Mesenchymal stem cell (in vitro differentiated cells and primary cell): Measurements from ENCODE around the gene RNF186.
A peak's percentile ranks its signal among the peaks of the same experiment; 100 is the strongest.
"Not testable (repeated sequence)": the region's sequence is repeated elsewhere in the genome, so short reads cannot be mapped to it uniquely, and the experiment has no call there.

ENCODE experiments used
- DNase-seq: peaks from one replicate; pipeline ENCODE4 v3.0.0-alpha.2; 2013
- H2AFZ ChIP-seq: one replicate; pipeline ENCODE4 v1.6.1; 2013; ENCODE audit warnings: low read depth, mild to moderate bottlenecking, control low read depth, inconsistent platforms, low read length, moderate library complexity
- H2AK5ac ChIP-seq: 2 replicates; pipeline ENCODE4 v1.6.1; 2013; ENCODE audit warnings: low read length, moderate library complexity, mild to moderate bottlenecking, inconsistent platforms; ENCODE audit not compliant: severe bottlenecking
- H2BK120ac ChIP-seq: one replicate; pipeline ENCODE4 v1.6.1; 2013; ENCODE audit warnings: low read depth, mild to moderate bottlenecking, inconsistent platforms, low read length, moderate library complexity
- H2BK12ac ChIP-seq, 2 experiments: one replicate each; pipeline ENCODE4 v1.6.1; 2013; ENCODE audit warnings: inconsistent platforms in 2 of 2, low read length in 2 of 2, mild to moderate bottlenecking in 2 of 2, moderate library complexity in 2 of 2, control low read depth in 1 of 2
- H2BK15ac ChIP-seq: one replicate; pipeline ENCODE4 v1.6.1; 2013; ENCODE audit warnings: mild to moderate bottlenecking, low read depth, inconsistent platforms; ENCODE audit not compliant: poor library complexity, severe bottlenecking
- H2BK5ac ChIP-seq: 2 replicates; pipeline ENCODE4 v1.6.1; 2013; ENCODE audit warnings: low read depth, mild to moderate bottlenecking, low read length, control low read depth, inconsistent platforms; ENCODE audit not compliant: poor library complexity, severe bottlenecking
- H3K14ac ChIP-seq, 2 experiments: one replicate each; pipeline ENCODE4 v1.6.1; 2013; ENCODE audit warnings: inconsistent platforms in 2 of 2, low read length in 2 of 2, control low read depth in 1 of 2, mild to moderate bottlenecking in 1 of 2, moderate library complexity in 1 of 2
- H3K18ac ChIP-seq, 2 experiments: one replicate each; pipeline ENCODE4 v1.6.1; 2013; ENCODE audit warnings: inconsistent platforms in 2 of 2, low read length in 2 of 2, control low read depth in 1 of 2, low read depth in 1 of 2, mild to moderate bottlenecking in 1 of 2
- H3K23ac ChIP-seq, 2 experiments: one replicate each; pipeline ENCODE4 v1.6.1; 2013; ENCODE audit warnings: inconsistent platforms in 2 of 2, low read length in 2 of 2, mild to moderate bottlenecking in 2 of 2, moderate library complexity in 2 of 2, control low read depth in 1 of 2
- H3K27ac ChIP-seq: 2 replicates; pipeline ENCODE4 v1.5.1; 2013; ENCODE audit warnings: mild to moderate bottlenecking, moderate library complexity, low read length, control low read depth, inconsistent platforms; ENCODE audit not compliant: poor library complexity, severe bottlenecking
- H3K27me3 ChIP-seq, 2 experiments: 2 replicates each; pipeline versions ENCODE4 v1.6.1 to v1.7.0; 2013; ENCODE audit warnings: low read length in 2 of 2, mild to moderate bottlenecking in 2 of 2, moderate library complexity in 2 of 2, control low read depth in 1 of 2, inconsistent platforms in 1 of 2; ENCODE audit not compliant: control insufficient read depth in 1 of 2, insufficient read depth in 1 of 2
- H3K36me3 ChIP-seq, 2 experiments: 2 replicates each; pipeline versions ENCODE4 v1.6.1 to v1.7.0; 2013; ENCODE audit warnings: low read length in 2 of 2, control low read depth in 1 of 2, inconsistent platforms in 1 of 2, low read depth in 1 of 2, mild to moderate bottlenecking in 1 of 2; ENCODE audit not compliant: insufficient read depth in 2 of 2, control insufficient read depth in 1 of 2
- H3K4ac ChIP-seq, 2 experiments: one replicate each; pipeline ENCODE4 v1.6.1; 2013; ENCODE audit warnings: inconsistent platforms in 2 of 2, low read length in 2 of 2, mild to moderate bottlenecking in 2 of 2, moderate library complexity in 2 of 2, control low read depth in 1 of 2, low read depth in 1 of 2
- H3K4me1 ChIP-seq: 2 replicates; pipeline ENCODE4 v1.6.1; 2013; ENCODE audit warnings: low read depth, low read length, control low read depth; ENCODE audit not compliant: control insufficient read depth, insufficient read depth
- H3K4me2 ChIP-seq: 2 replicates; pipeline ENCODE4 v1.6.1; 2013; ENCODE audit warnings: low read length, mild to moderate bottlenecking, inconsistent platforms; ENCODE audit not compliant: poor library complexity, severe bottlenecking
- H3K4me3 ChIP-seq, 2 experiments: 2 replicates each; pipeline versions ENCODE4 v1.5.1 to v1.7.0; 2013; ENCODE audit warnings: low read length in 2 of 2, mild to moderate bottlenecking in 2 of 2, control low read depth in 1 of 2, low read depth in 1 of 2; ENCODE audit not compliant: insufficient read depth in 1 of 2
- H3K79me1 ChIP-seq: replicated peaks from 2 replicates; pipeline ENCODE4 v1.6.1; 2013; ENCODE audit warnings: mild to moderate bottlenecking, control low read depth, low read length, inconsistent platforms; ENCODE audit not compliant: poor library complexity, severe bottlenecking
- H3K9ac ChIP-seq: 2 replicates; pipeline ENCODE4 v1.7.0; 2013; ENCODE audit warnings: mild to moderate bottlenecking, low read length, moderate library complexity
- H3K9me3 ChIP-seq: 2 replicates; pipeline ENCODE4 v1.7.0; 2013; ENCODE audit warnings: mild to moderate bottlenecking, low read length; ENCODE audit not compliant: control insufficient read depth
- H4K8ac ChIP-seq: one replicate; pipeline ENCODE4 v1.6.1; 2013; ENCODE audit warnings: inconsistent platforms, mild to moderate bottlenecking, low read length, moderate library complexity
- H4K91ac ChIP-seq: one replicate; pipeline ENCODE4 v1.6.1; 2013; ENCODE audit warnings: mild to moderate bottlenecking, low read length, inconsistent platforms
- WGBS: methylation state at CpG from one replicate; pipeline ENCODE4 v1.1.7; 2013; ENCODE audit warnings: mixed read lengths; 5-methylcytosine and 5-hydroxymethylcytosine counted together

The RNF186 gene

GRCh38 chr1:19792237-19793002, 22.7 kb downstream of the RNF186 start:
- peaks cover 7 to 31% of the 10 kb centered on the region in 2 experiments for H3K36me3 ChIP-seq
- H4K8ac ChIP-seq = no peak overlapping the region
- no peak overlapping the region for H2AK5ac ChIP-seq
- H3K4ac ChIP-seq = no peak overlapping the region
- H3K4me1 ChIP-seq = peaks cover 5% of the 10 kb centered on the region
- H2BK12ac ChIP-seq = no peak overlapping the region
- no peak overlapping the region for H2BK5ac ChIP-seq
- H3K9ac ChIP-seq = no peak overlapping the region
- no peak overlapping the region for H3K18ac ChIP-seq
- no peak overlapping the region for H3K23ac ChIP-seq
- H2BK15ac ChIP-seq = no peak overlapping the region
- H3K27me3 ChIP-seq = no peaks in the 10 kb centered on the region
- DNase-seq = no peak
- WGBS = 88% methylated on average over 3 of the region's 4 CpGs
- no peak overlapping the region for H3K4me2 ChIP-seq
- no peak overlapping the region for H3K14ac ChIP-seq
- no peaks in the 10 kb centered on the region for H3K9me3 ChIP-seq
- H3K4me3 ChIP-seq = no peak overlapping the region
- H3K27ac ChIP-seq = no peak overlapping the region
- H4K91ac ChIP-seq = no peak overlapping the region
- no peak overlapping the region for H2BK120ac ChIP-seq
- H3K79me1 ChIP-seq = peaks cover 23% of the 10 kb centered on the region
- H2AFZ ChIP-seq = no peak overlapping the region

DNA sequence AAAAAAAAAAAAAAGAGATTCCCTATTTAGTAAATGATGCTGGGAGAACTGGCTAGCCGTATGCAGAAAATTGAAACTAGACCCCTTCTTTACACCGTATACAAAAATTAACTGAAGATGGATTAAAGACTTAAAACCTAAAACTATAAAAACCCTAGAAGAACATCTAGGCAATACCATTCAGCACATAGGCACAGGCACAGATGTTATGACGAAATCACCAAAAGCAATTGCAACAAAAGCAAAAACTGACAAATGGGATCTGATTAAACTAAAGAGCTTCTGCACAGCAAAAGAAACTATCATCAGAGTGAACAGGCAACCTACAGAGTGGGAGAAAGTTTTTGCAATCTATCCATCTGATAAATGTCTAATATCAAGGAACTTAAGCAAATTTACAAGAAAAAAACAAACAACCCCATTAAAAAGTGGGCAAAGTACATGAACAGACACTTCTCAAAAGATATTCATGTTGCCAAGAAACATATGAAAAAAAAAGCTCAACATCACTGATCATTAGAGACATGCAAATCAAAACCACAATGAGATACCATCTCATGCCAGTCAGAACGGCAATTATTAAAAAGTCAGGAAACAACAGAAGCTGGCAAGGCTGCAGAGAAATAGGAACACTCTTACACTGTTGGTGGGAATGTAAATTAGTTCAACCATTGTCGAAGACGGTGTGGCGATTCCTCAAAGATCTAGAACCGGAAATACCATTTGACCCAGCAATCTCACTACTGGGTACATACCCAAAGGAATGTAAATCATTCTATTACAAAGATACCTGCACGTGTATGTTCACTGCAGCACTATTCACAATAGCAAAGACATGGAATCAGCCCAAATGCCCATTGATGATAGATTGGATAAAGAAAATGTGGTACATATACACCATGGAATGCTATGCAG, 24.8 kb downstream of the RNF186 start:
- not testable (repeated sequence) for H2BK120ac ChIP-seq, H3K4ac ChIP-seq, H3K9me3 ChIP-seq, H4K8ac ChIP-seq, DNase-seq, H2BK5ac ChIP-seq, H3K9ac ChIP-seq, H3K4me1 ChIP-seq, H3K4me2 ChIP-seq, H3K18ac ChIP-seq, H3K27ac ChIP-seq, H3K27me3 ChIP-seq, H2AFZ ChIP-seq, H4K91ac ChIP-seq, H2BK12ac ChIP-seq, H3K4me3 ChIP-seq, H2BK15ac ChIP-seq, H2AK5ac ChIP-seq, H3K23ac ChIP-seq, H3K14ac ChIP-seq
- H3K36me3 ChIP-seq = peaks cover 22 to 37% of the 10 kb centered on the region in 2 experiments
- WGBS = over 99% methylated on average over 9 of the region's 9 CpGs
- peaks cover 24% of the 10 kb centered on the region for H3K79me1 ChIP-seq

- Histone ChIP-seq H2BK5ac (no peak overlapping the region), H2BK15ac (no peak overlapping the region), H3K14ac (no peak overlapping the region), H3K9me3 (no peaks in the 10 kb centered on the region), H3K4me3 (no peak overlapping the region), H3K9ac (no peak overlapping the region), H3K4me2 (no peak overlapping the region), H3K18ac (no peak overlapping the region), H3K27me3 (no peaks in the 10 kb centered on the region), H2AFZ (no peak overlapping the region), H4K8ac (no peak overlapping the region), H4K91ac (no peak overlapping the region), H3K79me1 (peaks cover 11% of the 10 kb centered on the region), H3K23ac (no peak overlapping the region), H3K4ac (no peak overlapping the region), H2BK12ac (no peak overlapping the region), H3K27ac (no peak overlapping the region), H3K36me3 (peaks cover 26 to 38% of the 10 kb centered on the region in 2 experiments), H3K4me1 (peaks cover 3% of the 10 kb centered on the region), H2BK120ac (no peak overlapping the region), H2AK5ac (no peak overlapping the region)
- WGBS = 59% methylated on average over 9 of the region's 9 CpGs
- DNase-seq = no peak
Observed at GRCh38 chr1:19786988-19787423, 28.1 kb downstream of the RNF186 start.

- no peak overlapping the region for H3K27ac ChIP-seq
- no CpG with 5 or more reads among the region's 4 CpGs for WGBS
- H3K23ac ChIP-seq = no peak overlapping the region
- DNase-seq = no peak
- no peak overlapping the region for H3K4me3 ChIP-seq
- peaks cover 20 to 32% of the 10 kb centered on the region in 2 experiments for H3K36me3 ChIP-seq
- H2BK12ac ChIP-seq = no peak overlapping the region
- H3K4ac ChIP-seq = no peak overlapping the region
- H3K9me3 ChIP-seq = no peaks in the 10 kb centered on the region
- no peak overlapping the region for H2AK5ac ChIP-seq
- H3K9ac ChIP-seq = no peak overlapping the region
- H4K8ac ChIP-seq = no peak overlapping the region
- no peak overlapping the region for H3K4me2 ChIP-seq
- peak overlapping the region in 1 of 2 experiments; percentile 62 for H3K14ac ChIP-seq
- H3K4me1 ChIP-seq = peaks cover 3% of the 10 kb centered on the region
- H4K91ac ChIP-seq = no peak overlapping the region
- no peak overlapping the region for H2AFZ ChIP-seq
- no peaks in the 10 kb centered on the region for H3K27me3 ChIP-seq
- no peak overlapping the region for H2BK5ac ChIP-seq
- H3K79me1 ChIP-seq = peaks cover 6% of the 10 kb centered on the region
- no peak overlapping the region for H3K18ac ChIP-seq
- H2BK15ac ChIP-seq = no peak overlapping the region
- H2BK120ac ChIP-seq = no peak overlapping the region
Observed at GRCh38 chr1:19785660-19786059, 29.4 kb downstream of the RNF186 start.
